MV-4-11 (cell line): ENCODE data around the gene RNASEH2C.
"Not testable (repeated sequence)": the region's sequence is repeated elsewhere in the genome, so short reads cannot be mapped to it uniquely, and the experiment has no call there.

ENCODE experiments used
- DNase-seq: peaks from one replicate; lab custom pipeline; 2025; lab: John Stamatoyannopoulos, UW

The RNASEH2C gene

GRCh38 chr11:65683480-65683879 is 37.1 kb downstream of the RNASEH2C start:
- not testable (repeated sequence) for DNase-seq

- DNase-seq: no peak
Measured at GRCh38 chr11:65680192-65680743, 40.3 kb downstream of the RNASEH2C start.

DNA sequence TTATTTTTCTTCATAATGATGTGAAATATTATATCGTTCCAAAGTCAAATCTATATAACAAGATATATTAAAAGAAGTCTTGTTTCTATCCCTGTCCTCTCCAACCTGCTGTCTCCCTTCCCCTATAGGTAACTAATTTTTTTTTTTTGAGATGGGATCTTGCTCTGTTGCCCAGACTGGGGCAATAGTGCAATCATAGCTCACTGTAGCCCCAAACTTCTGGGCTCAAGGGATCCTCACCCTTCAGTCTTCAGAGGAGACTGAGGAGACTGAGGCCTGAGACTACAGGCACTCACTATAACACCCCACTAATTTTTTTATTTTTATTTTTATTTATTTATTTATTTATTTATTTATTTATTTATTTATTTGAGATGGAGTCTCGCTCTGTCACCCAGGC is 47.6 kb downstream of the RNASEH2C start:
- DNase-seq: no peak

- DNase-seq: no peak
Measured at GRCh38 chr11:65672180-65672860, 48.3 kb downstream of the RNASEH2C start.
